Measurements from ENCODE around the gene DUSP14. TPM values are rescaled to one million over a fixed set of nuclear protein-coding genes. Genes with fewer than 3 reads are reported as not detected.

DUSP14 gene
- total and polyA plus RNA-seq, 2 experiments from 2014 or later: 36.7 to 38.7 TPM

DNA sequence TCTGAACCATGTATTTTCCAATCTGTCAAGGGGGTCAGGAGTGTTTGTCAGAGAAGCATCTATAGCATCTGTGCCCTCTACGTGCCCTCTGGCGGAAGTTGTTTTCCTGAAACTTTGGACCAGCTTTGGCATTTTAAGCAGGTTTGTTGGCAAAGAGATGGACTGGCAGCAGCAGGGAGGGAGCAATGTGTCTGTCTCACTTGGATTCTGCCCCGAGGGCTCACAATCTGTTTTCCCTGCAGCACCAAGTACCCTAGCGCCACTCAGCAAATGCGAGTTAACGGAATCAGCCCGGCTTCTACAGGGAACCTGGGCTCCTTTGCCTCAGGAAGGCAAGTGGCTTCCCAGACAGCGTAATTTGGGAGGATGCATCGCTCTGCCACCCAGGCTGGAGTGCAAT is 17.4 kb downstream of the DUSP14 start:
- Histone ChIP-seq H3K27me3 (ENCODE audit: insufficient read depth) (no peaks in the 10 kb centered on the region), H3K27ac (ENCODE audit: low read depth) (peak overlapping the region; percentile 72; the same call in 1 of the 2 replicates), H4K20me1 (replicated peaks; ENCODE audit: insufficient read depth) (no peaks in the 10 kb centered on the region; the same call in none of the 2 replicates), H2AFZ (no peak overlapping the region), H3K36me3 (ENCODE audit: insufficient read depth) (no peaks in the 10 kb centered on the region), H3F3A (replicated peaks; ENCODE audit: low read depth) (peaks cover 16% of the 10 kb centered on the region; the same call in 1 of the 2 replicates), H3K9me2 (ENCODE audit: insufficient read depth) (no peaks in the 10 kb centered on the region), H3K4me1 (ENCODE audit: insufficient read depth) (peaks cover 5% of the 10 kb centered on the region; the same call in 1 of the 2 replicates), H3K4me3 (no peak overlapping the region), H3K4me2 (no peak overlapping the region), H3K79me2 (replicated peaks; ENCODE audit: insufficient read depth) (peaks cover 28% of the 10 kb centered on the region)
- DNase-seq (ENCODE audit: low spot score) (no peak), ATAC-seq (no peak)
- Mint-ChIP-seq H3K36me3 (ENCODE audit: low read depth) (peaks cover 2% of the 10 kb centered on the region; the same call in 1 of the 3 replicates), H3K9me3 (no peaks in the 10 kb centered on the region), H3K4me1 (peaks cover 16% of the 10 kb centered on the region), H3K4me3 (no peak overlapping the region), H3K27ac (peak overlapping the region; percentile 42; the same call in 1 of the 2 replicates), H3K27me3 (ENCODE audit: insufficient read depth, low read depth, poor library complexity) (peaks cover 1% of the 10 kb centered on the region)
- TF ChIP-seq ZNF462 (CRISPR knock-in tag; IDR thresholded peaks at IDR 0.05) (no peak), POLR2AphosphoS5 (IDR thresholded peaks at IDR 0.05; ENCODE audit: low read depth) (no peak), EZH2 (IDR thresholded peaks at IDR 0.05; ENCODE audit: low read depth, unreplicated experiment) (no peak), STAT1 (IDR thresholded peaks at IDR 0.05; ENCODE audit: unreplicated experiment) (no peak), CREB1 (CRISPR knock-in tag; IDR thresholded peaks at IDR 0.05; ENCODE audit: low read depth) (no peak), EZH2phosphoT487 (IDR thresholded peaks at IDR 0.05; ENCODE audit: unreplicated experiment) (no peak), NANOG (IDR thresholded peaks at IDR 0.05; ENCODE audit: borderline replicate concordance) (no peak), JUNB (IDR thresholded peaks at IDR 0.05; ENCODE audit: unreplicated experiment) (no peak), ZNF114 (CRISPR knock-in tag; IDR thresholded peaks at IDR 0.05) (no peak), ZNF331 (CRISPR knock-in tag; IDR thresholded peaks at IDR 0.05; ENCODE audit: low read depth) (no peak), ETS1 (IDR thresholded peaks at IDR 0.05) (no peak)
- TF ChIP-seq, protein P1, sequence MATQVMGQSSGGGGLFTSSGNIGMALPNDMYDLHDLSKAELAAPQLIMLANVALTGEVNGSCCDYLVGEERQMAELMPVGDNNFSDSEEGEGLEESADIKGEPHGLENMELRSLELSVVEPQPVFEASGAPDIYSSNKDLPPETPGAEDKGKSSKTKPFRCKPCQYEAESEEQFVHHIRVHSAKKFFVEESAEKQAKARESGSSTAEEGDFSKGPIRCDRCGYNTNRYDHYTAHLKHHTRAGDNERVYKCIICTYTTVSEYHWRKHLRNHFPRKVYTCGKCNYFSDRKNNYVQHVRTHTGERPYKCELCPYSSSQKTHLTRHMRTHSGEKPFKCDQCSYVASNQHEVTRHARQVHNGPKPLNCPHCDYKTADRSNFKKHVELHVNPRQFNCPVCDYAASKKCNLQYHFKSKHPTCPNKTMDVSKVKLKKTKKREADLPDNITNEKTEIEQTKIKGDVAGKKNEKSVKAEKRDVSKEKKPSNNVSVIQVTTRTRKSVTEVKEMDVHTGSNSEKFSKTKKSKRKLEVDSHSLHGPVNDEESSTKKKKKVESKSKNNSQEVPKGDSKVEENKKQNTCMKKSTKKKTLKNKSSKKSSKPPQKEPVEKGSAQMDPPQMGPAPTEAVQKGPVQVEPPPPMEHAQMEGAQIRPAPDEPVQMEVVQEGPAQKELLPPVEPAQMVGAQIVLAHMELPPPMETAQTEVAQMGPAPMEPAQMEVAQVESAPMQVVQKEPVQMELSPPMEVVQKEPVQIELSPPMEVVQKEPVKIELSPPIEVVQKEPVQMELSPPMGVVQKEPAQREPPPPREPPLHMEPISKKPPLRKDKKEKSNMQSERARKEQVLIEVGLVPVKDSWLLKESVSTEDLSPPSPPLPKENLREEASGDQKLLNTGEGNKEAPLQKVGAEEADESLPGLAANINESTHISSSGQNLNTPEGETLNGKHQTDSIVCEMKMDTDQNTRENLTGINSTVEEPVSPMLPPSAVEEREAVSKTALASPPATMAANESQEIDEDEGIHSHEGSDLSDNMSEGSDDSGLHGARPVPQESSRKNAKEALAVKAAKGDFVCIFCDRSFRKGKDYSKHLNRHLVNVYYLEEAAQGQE (IDR thresholded peaks at IDR 0.05; ENCODE audit: unreplicated experiment): no peak
- TF ChIP-seq, protein P2, sequence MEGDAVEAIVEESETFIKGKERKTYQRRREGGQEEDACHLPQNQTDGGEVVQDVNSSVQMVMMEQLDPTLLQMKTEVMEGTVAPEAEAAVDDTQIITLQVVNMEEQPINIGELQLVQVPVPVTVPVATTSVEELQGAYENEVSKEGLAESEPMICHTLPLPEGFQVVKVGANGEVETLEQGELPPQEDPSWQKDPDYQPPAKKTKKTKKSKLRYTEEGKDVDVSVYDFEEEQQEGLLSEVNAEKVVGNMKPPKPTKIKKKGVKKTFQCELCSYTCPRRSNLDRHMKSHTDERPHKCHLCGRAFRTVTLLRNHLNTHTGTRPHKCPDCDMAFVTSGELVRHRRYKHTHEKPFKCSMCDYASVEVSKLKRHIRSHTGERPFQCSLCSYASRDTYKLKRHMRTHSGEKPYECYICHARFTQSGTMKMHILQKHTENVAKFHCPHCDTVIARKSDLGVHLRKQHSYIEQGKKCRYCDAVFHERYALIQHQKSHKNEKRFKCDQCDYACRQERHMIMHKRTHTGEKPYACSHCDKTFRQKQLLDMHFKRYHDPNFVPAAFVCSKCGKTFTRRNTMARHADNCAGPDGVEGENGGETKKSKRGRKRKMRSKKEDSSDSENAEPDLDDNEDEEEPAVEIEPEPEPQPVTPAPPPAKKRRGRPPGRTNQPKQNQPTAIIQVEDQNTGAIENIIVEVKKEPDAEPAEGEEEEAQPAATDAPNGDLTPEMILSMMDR (conservative IDR thresholded peaks at IDR 0.05; ENCODE audit: low read depth in 2 of 2): no peak

Measured in GM23338 (cell line).